SK-N-MC (cell line): Measurements from ENCODE around the gene WDR62.

Experiments
- DNase-seq: peaks from one replicate; pipeline ENCODE4 v3.0.0-alpha.2; 2011; ENCODE audit warnings: low read depth, low spot score
- H3K27ac ChIP-seq: fragments of 200-600 bp; sonication (generic); 2 replicates; pipeline ENCODE4 v1.5.1; 2016; ENCODE audit warnings: mixed run types
- H3K36me3 ChIP-seq: fragments of 200-600 bp; sonication (generic); 2 replicates; pipeline ENCODE4 v1.6.1; 2017; ENCODE audit warnings: antibody characterized with exemption, low read length, mixed read lengths; ENCODE audit not compliant: insufficient read depth
- H3K4me3 ChIP-seq: fragments of 200-600 bp; sonication (generic); 2 replicates; pipeline ENCODE4 v1.5.1; 2016
- H3K9ac ChIP-seq: fragments of 200-600 bp; sonication (generic); 2 replicates; pipeline ENCODE4 v1.8.0; 2017; ENCODE audit warnings: mixed run types, mixed read lengths; ENCODE audit not compliant: insufficient read length
- H3K9me3 ChIP-seq: fragments of 200-600 bp; sonication (generic); 2 replicates; pipeline ENCODE4 v1.6.1; 2017; ENCODE audit warnings: low read depth, mild to moderate bottlenecking, antibody characterized with exemption, low read length, moderate library complexity, mixed read lengths
- EZH2 ChIP-seq: fragments of 200-600 bp; sonication (generic); IDR thresholded peaks from one replicate; pipeline ENCODE4 v1.6.1; 2017; ENCODE audit warnings: antibody characterized with exemption
- FOXP2 ChIP-seq: optimal IDR thresholded peaks from 2 replicates; pipeline ENCODE3; 2011; ENCODE audit warnings: mild to moderate bottlenecking, moderate library complexity; ENCODE audit not compliant: insufficient read depth; ENCODE audit errors: extremely low read length, control extremely low read depth
- POLR2AphosphoS5 ChIP-seq: IDR thresholded peaks from 2 replicates; pipeline ENCODE4 v1.6.1; 2012; ENCODE audit warnings: mild to moderate bottlenecking, low read depth, low read length, borderline replicate concordance

WDR62 gene

GRCh38 chr19:36047835-36048234 is 6.9 kb upstream of the WDR62 start:
- Histone ChIP-seq H3K9ac (no peak overlapping the region), H3K4me3 (no peak overlapping the region), H3K9me3 (no peaks in the 10 kb centered on the region), H3K36me3 (no peaks in the 10 kb centered on the region), H3K27ac (no peak overlapping the region)
- TF ChIP-seq POLR2AphosphoS5: no peak
- no peak for TF ChIP-seq FOXP2
- no peak for TF ChIP-seq EZH2
- no peak for DNase-seq

GRCh38 chr19:36049080-36049698 is 5.5 kb upstream of the WDR62 start:
- Histone ChIP-seq H3K4me3 (no peak overlapping the region), H3K9me3 (no peaks in the 10 kb centered on the region), H3K9ac (no peak overlapping the region), H3K36me3 (no peaks in the 10 kb centered on the region), H3K27ac (no peak overlapping the region)
- no peak for DNase-seq
- no peak for TF ChIP-seq FOXP2
- no peak for TF ChIP-seq POLR2AphosphoS5

DNA sequence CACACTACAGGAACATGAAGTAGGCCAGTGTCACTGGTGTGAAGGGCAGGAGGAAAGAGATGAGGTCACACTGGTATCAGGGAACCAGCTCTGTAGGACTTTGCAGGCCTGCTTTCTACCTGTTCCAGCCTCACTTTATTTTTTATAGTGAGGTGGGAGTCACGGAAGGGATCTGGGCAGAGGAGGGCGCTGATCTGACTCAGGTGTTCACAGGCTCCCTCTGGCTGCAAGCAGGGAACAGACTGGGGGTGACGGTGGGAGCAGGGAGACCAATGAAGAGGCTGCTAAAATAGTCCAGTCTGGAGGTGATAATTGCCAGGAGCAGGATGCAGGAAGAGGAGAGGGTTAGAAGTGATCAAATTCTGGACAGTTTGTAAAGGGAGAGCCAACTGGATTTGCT is 3.5 kb upstream of the WDR62 start:
- H3K9ac ChIP-seq: no peak overlapping the region
- H3K9me3 ChIP-seq: no peaks in the 10 kb centered on the region
- no peak for TF ChIP-seq POLR2AphosphoS5
- TF ChIP-seq EZH2: no peak
- TF ChIP-seq FOXP2: no peak
- no peaks in the 10 kb centered on the region for H3K36me3 ChIP-seq
- H3K4me3 ChIP-seq: no peak overlapping the region
- H3K27ac ChIP-seq: no peak overlapping the region
- no peak for DNase-seq

GRCh38 chr19:36051637-36052036 is 3.1 kb upstream of the WDR62 start:
- DNase-seq: no peak
- Histone ChIP-seq H3K9me3 (no peaks in the 10 kb centered on the region), H3K36me3 (no peaks in the 10 kb centered on the region), H3K27ac (no peak overlapping the region), H3K9ac (no peak overlapping the region), H3K4me3 (no peak overlapping the region)
- TF ChIP-seq EZH2: no peak
- TF ChIP-seq FOXP2: no peak
- no peak for TF ChIP-seq POLR2AphosphoS5

DNA sequence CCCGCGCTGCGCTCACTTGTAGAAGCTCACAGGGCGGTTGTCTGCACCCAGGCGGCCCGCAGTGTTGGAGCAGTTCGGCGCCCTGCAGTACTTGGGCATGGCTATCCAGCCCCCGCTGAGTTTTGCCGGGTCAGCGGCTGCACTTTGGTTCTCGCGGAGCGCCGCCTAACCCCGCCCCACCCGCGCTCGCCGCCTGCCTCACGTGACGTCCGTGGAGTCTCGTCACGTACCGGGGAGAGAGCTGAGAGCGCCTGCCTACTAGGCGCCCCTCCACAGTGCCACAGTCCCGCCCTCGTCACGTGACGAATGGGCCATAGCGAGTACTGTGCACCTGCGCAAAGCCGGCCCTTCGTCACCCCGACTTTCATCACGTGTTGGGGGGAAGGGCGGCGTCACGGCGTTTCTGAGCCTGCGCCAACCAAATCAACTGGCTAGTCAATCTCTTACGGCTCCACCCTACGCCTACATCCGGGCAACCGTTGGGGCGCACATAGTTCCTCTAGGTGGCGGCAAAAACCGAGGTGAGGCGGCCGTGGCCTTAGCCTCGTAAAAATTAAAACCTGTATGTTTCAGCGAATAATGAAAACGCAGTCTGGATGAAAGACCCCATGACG is 471 bp upstream of the WDR62 start, which contains the start of gene THAP8:
THAP8 (minus strand) TSS at position 167 of the 614 bp plus-strand sequence; CDS start at position 99, 68 bp downstream.
- H3K9ac ChIP-seq: peak within 1 kb of the TSS; percentile 89
- peak within 1 kb of the TSS; percentile 95 for H3K27ac ChIP-seq
- peak within 1 kb of the TSS; percentile 86 for H3K4me3 ChIP-seq
- TF ChIP-seq POLR2AphosphoS5: peak; percentile 88
- peak; percentile 83 for TF ChIP-seq FOXP2
- no peak for TF ChIP-seq EZH2
- H3K36me3 ChIP-seq: peaks cover 11% of the 10 kb centered on the region; the same call in 1 of the 2 replicates
- H3K9me3 ChIP-seq: no peaks in the 10 kb centered on the region
- peak; percentile 93 for DNase-seq

GRCh38 chr19:36058481-36059179 is 3.9 kb downstream of the WDR62 start:
- H3K4me3 ChIP-seq: no peak overlapping the region
- TF ChIP-seq POLR2AphosphoS5 (no peak), FOXP2 (no peak), EZH2 (no peak)
- no peak for DNase-seq
- H3K36me3 ChIP-seq: peaks cover 33% of the 10 kb centered on the region; the same call in 1 of the 2 replicates
- H3K9me3 ChIP-seq: no peaks in the 10 kb centered on the region
- no peak overlapping the region for H3K27ac ChIP-seq
- H3K9ac ChIP-seq: no peak overlapping the region

DNA sequence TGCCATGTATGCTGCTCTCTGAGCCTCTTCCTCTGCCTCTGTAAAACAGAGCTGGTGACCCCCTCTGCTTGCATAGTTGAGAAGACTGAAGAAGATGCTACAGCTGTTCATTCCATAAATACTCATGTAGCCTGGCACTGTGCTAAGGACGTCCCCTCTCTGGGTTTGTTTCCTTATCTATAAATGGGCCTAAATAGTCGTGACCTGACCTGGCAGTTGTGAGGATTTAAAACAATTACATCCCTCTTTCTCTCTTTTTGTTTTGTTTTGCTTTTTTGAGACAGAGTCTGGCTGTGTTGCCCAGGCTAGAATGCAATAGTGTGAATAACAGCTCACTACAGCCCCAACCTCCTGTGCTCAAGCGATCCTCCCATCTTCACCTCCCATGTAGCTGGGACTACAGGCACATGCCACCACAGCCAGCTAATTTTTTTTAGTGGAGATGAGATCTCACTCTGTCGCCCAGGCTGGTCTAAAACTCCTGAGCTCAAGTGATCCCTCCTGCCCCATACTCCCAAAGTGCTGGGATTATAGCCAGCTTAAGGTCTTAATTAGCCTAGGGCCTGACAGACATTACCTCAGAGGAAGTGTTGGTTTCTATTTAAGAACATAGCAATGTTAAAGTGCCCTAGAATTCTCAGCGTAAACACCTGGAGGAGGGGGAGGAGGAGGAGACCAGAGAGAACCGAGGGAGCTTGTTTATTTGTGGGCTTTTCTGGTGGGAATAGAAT is 4.6 kb downstream of the WDR62 start:
- H3K9ac ChIP-seq: no peak overlapping the region
- H3K4me3 ChIP-seq: no peak overlapping the region
- no peak overlapping the region for H3K27ac ChIP-seq
- H3K36me3 ChIP-seq: peaks cover 33% of the 10 kb centered on the region; the same call in 1 of the 2 replicates
- DNase-seq: no peak
- TF ChIP-seq FOXP2: no peak
- no peak for TF ChIP-seq EZH2
- TF ChIP-seq POLR2AphosphoS5: no peak
- H3K9me3 ChIP-seq: no peaks in the 10 kb centered on the region

- DNase-seq: no peak
- Histone ChIP-seq H3K9me3 (no peaks in the 10 kb centered on the region), H3K36me3 (peaks cover 35% of the 10 kb centered on the region; the same call in 1 of the 2 replicates), H3K4me3 (no peak overlapping the region), H3K27ac (no peak overlapping the region), H3K9ac (no peak overlapping the region)
- TF ChIP-seq FOXP2 (peak; percentile 24), EZH2 (no peak), POLR2AphosphoS5 (no peak)
These were observed 5.7 kb downstream of the WDR62 start for GRCh38 chr19:36060430-36060829.
